GM06990 (cell line): ENCODE data around the gene ARHGEF12.

Source experiments
- DNase-seq: peaks from one replicate; pipeline ENCODE4 v3.0.0-alpha.2; 2011; ENCODE audit not compliant: insufficient read length; ENCODE audit errors: extremely low read depth
- H3K27me3 ChIP-seq: replicated peaks from 2 replicates; pipeline ENCODE4 v1.6.0; 2011; ENCODE audit warnings: low read length; ENCODE audit not compliant: control insufficient read depth, insufficient read depth
- H3K36me3 ChIP-seq: 2 replicates; pipeline ENCODE4 v1.5.1; 2011; ENCODE audit warnings: low read length; ENCODE audit not compliant: control insufficient read depth, insufficient read depth
- H3K4me3 ChIP-seq: replicated peaks from 2 replicates; pipeline ENCODE4 v1.5.1; 2011; ENCODE audit warnings: low read depth, mild to moderate bottlenecking, control low read depth, low read length
- TF ChIP-seq, protein P1 (sequence below): IDR thresholded peaks from 2 replicates; pipeline ENCODE4 v1.5.1; 2011; ENCODE audit warnings: low read length, control low read depth, mild to moderate bottlenecking, inconsistent platforms; ENCODE audit not compliant: insufficient read depth, poor library complexity, severe bottlenecking

Gene ARHGEF12

DNA sequence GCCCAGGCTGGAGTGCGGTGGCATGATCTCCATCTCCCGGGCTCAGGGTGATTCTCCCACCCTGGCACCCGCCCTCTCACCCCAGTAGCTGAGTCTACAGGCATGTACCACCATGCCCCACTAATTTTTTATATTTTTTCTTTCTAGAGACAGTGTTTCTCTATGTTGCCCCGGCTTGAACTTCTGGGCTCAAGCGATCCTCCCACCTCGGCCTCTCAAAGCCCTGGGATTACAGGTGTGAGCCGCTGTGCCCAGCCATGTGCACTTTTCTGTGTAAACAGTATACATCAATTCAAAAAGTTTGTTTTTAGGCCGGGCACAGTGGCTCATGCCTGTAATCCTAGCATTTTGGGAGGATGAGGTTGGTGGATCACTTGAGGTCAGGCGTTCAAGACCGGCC lies 190.0 kb downstream of the ARHGEF12 start:
- DNase-seq, result no peak
- Histone ChIP-seq H3K4me3 (no peak overlapping the region), H3K27me3 (peaks cover 2% of the 10 kb centered on the region), H3K36me3 (no peaks in the 10 kb centered on the region)
- TF ChIP-seq, protein P1, sequence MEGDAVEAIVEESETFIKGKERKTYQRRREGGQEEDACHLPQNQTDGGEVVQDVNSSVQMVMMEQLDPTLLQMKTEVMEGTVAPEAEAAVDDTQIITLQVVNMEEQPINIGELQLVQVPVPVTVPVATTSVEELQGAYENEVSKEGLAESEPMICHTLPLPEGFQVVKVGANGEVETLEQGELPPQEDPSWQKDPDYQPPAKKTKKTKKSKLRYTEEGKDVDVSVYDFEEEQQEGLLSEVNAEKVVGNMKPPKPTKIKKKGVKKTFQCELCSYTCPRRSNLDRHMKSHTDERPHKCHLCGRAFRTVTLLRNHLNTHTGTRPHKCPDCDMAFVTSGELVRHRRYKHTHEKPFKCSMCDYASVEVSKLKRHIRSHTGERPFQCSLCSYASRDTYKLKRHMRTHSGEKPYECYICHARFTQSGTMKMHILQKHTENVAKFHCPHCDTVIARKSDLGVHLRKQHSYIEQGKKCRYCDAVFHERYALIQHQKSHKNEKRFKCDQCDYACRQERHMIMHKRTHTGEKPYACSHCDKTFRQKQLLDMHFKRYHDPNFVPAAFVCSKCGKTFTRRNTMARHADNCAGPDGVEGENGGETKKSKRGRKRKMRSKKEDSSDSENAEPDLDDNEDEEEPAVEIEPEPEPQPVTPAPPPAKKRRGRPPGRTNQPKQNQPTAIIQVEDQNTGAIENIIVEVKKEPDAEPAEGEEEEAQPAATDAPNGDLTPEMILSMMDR, result no peak

DNA sequence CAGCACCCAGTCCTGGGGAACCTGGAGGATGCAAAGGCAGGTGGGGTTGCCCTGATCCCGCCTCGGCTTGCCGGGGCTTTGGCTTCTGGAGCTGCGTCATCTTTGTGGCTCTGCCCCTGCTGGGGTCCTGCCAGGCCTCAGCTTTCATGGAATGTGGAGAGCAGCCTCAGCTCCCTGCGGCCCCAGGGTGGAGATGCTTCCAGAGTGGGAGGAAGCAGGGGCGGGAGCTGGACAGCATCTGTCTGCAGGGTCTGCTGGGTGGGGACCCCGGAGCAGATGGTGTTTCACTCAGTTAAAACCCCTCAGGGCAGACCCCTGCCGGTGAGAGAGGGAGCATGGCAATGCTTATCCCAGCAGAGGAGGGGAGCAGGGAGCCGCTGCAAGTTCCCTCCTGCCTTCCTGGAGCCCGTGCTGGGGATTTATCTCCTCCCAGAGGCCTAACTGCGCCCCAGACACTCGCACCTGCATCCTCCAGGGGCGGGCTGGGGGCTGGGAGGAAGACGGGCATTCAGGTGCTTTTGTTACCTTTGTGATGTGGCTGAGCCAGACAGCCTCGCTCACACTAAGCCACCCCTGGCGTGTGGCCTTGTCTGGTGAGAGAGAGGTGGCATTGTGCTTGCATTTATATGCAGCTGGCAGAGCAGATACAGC lies 191.0 kb downstream of the ARHGEF12 start:
- H3K27me3 ChIP-seq, result peaks cover 2% of the 10 kb centered on the region
- no peaks in the 10 kb centered on the region for H3K36me3 ChIP-seq
- no peak overlapping the region for H3K4me3 ChIP-seq
- TF ChIP-seq, protein P1, result no peak
- DNase-seq, result no peak

DNA sequence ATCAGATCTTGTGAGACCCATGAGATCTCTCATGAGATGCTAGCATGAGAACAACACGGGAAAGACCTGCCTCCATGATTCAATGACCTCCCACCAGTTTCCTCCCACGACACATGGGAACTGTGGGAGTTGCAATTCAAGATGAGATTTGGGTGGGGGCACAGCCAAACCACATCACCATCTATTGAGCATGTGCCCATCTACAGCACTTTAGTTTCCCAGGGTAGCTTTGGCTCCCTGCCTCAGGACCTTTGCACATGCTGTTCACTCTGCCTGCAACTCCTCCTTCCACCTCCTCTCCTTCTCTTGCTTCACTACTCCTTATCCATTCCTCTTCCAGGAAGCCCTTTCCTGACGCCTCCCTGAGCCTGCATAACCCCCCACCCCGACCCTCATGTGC lies 192.5 kb downstream of the ARHGEF12 start:
- Histone ChIP-seq H3K36me3 (no peaks in the 10 kb centered on the region), H3K27me3 (peaks cover 2% of the 10 kb centered on the region), H3K4me3 (no peak overlapping the region)
- TF ChIP-seq, protein P1, result no peak
- no peak for DNase-seq

DNA sequence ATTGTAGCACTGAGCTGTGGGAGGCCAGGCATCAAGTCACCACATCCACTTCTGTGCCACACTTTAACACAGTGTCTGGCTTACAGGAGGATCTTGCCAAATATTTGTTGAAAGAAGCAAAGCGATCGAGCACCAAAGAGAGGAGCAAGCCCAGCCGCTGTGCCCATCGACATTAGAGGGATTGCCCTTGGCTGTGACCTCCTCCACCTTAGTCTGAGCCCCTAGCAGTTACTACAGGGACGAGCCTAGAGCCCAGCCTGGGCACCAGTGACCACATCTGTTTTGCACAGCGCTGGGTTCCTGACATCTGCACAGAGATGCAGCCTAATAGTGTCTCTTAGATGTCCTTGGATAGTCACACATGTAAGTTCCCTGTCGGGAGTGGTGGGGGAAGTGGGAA lies 193.0 kb downstream of the ARHGEF12 start:
- Histone ChIP-seq H3K36me3 (no peaks in the 10 kb centered on the region), H3K4me3 (no peak overlapping the region), H3K27me3 (peaks cover 2% of the 10 kb centered on the region)
- TF ChIP-seq, protein P1, result no peak
- DNase-seq, result no peak

DNA sequence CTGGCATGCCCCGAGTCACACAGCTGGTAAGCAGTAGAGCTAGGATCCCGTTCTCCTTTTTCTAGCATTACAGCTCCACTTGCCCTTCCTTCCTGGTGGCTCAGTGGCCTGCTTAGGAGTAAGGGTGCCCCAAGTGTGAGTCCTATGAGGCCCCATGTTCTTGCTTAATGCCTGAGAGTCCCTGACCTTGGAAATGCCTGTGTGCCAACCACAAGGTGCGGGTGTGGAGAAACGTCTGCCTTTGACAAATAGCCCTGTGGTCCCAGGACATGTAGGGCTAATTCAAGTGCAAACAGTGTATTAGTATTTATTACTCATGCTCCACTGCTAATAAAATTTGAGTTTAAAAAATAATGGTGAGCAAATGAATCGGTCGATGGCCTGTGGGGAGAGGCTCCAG lies 193.7 kb downstream of the ARHGEF12 start:
- Histone ChIP-seq H3K27me3 (peaks cover 2% of the 10 kb centered on the region), H3K4me3 (no peak overlapping the region), H3K36me3 (no peaks in the 10 kb centered on the region)
- no peak for DNase-seq
- TF ChIP-seq, protein P1, result no peak
